WI38 (cell line): ENCODE measurements around the gene PREX1.
"Not testable (repeated sequence)": the region's sequence is repeated elsewhere in the genome, so short reads cannot be mapped to it uniquely, and the experiment has no call there.

ENCODE experiments used
- H3K4me3 ChIP-seq: 2 replicates; pipeline ENCODE4 v1.5.1; 2011; ENCODE audit warnings: low read depth, mild to moderate bottlenecking, control low read depth, low read length
- TF ChIP-seq, protein P1 (sequence below): IDR thresholded peaks from 2 replicates; pipeline ENCODE4 v1.5.1; 2012; ENCODE audit warnings: low read depth, mild to moderate bottlenecking, control low read depth, low read length

PREX1 gene

GRCh38 chr20:48600470-48600945 is 227.3 kb downstream of the PREX1 start:
- TF ChIP-seq, protein P1, sequence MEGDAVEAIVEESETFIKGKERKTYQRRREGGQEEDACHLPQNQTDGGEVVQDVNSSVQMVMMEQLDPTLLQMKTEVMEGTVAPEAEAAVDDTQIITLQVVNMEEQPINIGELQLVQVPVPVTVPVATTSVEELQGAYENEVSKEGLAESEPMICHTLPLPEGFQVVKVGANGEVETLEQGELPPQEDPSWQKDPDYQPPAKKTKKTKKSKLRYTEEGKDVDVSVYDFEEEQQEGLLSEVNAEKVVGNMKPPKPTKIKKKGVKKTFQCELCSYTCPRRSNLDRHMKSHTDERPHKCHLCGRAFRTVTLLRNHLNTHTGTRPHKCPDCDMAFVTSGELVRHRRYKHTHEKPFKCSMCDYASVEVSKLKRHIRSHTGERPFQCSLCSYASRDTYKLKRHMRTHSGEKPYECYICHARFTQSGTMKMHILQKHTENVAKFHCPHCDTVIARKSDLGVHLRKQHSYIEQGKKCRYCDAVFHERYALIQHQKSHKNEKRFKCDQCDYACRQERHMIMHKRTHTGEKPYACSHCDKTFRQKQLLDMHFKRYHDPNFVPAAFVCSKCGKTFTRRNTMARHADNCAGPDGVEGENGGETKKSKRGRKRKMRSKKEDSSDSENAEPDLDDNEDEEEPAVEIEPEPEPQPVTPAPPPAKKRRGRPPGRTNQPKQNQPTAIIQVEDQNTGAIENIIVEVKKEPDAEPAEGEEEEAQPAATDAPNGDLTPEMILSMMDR = no peak
- H3K4me3 ChIP-seq = no peak overlapping the region

DNA sequence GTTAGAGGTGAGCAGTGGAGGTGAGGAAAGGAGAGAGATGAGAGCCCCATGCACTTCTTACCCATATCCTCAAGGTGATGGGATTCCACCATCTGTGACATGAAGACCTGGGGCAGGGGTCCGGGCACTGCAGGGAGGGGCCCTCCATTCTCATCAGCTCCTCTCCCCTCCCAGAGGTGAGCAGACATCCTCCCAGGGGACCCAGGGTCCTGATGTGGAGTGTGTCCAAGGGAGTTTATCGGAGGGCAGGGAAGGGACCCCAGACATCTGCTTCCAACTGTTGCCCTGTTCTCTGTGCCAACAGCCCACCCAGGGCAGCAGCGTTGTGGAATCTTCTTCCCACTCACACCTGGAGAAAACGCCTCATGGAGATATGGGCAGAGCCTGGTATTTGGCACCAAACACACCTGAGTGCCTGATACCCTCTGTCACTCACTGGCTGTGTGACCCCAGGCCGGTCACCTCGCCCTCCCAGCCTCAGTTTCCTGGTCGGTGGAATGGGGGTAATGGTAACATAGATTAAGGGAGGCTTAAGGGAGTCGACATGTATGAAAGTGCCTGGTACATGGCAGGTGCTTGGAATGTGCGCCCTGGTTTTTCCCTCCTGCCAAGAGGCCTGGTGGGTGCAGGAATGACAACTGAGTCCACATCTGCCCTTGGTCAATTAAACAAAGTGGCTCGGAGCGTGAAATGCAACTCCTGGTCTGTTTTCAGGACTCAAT is 227.9 kb downstream of the PREX1 start:
- TF ChIP-seq, protein P1 = no peak
- H3K4me3 ChIP-seq = no peak overlapping the region

DNA sequence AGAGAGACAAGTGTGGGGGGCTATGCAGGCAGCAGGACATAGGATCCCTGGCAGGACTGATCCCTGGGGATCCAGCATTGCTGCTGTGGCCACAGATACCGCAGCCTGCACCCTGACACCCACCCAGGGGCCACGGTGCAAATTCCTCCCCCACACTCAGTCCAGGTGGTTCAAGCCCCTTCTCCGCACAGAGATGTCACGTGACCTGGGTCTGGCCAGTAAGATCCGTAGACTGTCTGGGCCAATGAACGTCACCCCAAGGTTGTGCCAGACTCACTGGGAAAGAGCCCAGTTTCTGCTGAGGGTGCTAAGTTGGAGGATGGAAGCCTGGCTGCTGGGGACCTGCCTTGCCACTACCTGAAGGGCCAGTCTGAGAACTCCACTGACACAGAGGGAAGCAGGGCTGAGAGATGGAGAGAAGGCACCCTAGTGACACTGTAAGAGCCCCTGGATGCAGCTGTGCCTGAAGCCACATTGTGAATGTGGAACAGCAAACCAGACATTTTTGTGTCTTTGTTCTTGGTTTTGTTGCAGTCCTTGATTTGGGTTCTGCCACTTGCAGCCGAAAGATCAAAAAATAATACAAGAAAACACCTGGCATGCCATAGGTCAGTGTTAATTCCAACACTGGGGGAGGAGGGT is 228.6 kb downstream of the PREX1 start:
- TF ChIP-seq, protein P1 = no peak
- H3K4me3 ChIP-seq = no peak overlapping the region

- H3K4me3 ChIP-seq = not testable (repeated sequence)
Observed at GRCh38 chr20:48598303-48598941, 229.4 kb downstream of the PREX1 start.

- TF ChIP-seq, protein P1 = no peak
- no peak overlapping the region for H3K4me3 ChIP-seq
Observed at GRCh38 chr20:48597521-48598302, 230.1 kb downstream of the PREX1 start.

GRCh38 chr20:48596334-48596898 is 231.4 kb downstream of the PREX1 start:
- TF ChIP-seq, protein P1 = no peak

More at GRCh38 chr20:48596334-48596898, 231.4 kb downstream of the PREX1 start:
- no peak overlapping the region for H3K4me3 ChIP-seq
